Nucleus accumbens (tissue), 56 donors: Measurements from ENCODE around the gene NAXE.
A peak's percentile ranks its signal among the peaks of the same experiment; 100 is the strongest.

Source experiments
- DNase-seq, 56 donors: peaks; one replicate each; lab custom pipeline; 2025; lab: John Stamatoyannopoulos, UW

The NAXE gene

DNA sequence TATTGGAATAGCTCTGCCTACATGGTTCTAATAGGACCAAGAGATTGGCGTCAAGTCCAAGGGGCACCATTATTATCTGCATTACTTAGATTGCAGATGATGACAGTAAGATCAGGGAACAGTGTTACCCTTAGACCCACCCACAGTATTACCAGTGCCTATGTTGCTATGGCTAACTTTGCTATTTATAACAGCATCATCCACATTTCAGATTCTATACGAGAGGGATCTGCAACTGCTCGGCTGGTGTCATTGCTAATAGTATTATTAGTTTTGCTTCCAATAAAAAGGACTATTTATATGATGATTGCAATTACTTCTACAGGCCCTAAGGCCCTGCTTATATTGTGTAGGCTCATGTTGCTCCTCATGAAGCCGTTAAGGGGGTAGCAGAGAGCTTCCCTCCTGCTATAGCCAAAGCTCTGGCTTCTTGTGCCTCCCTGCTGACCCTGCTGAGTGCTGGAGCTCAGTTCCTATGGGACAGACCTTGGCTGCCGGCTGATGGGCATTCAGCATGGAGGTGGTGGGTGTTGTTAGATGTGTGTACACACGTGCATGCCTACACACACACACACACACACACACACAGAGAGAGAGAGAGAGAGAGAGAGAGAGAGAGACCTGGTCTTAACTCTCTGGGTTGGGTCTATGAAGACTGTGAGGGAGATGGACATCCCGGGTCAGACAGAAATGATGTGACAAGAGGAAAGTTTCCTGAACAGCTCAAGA lies 51.6 kb downstream of the NAXE start:
- DNase-seq = peak in 2 of 56 donors; percentile 28 to 29

DNA sequence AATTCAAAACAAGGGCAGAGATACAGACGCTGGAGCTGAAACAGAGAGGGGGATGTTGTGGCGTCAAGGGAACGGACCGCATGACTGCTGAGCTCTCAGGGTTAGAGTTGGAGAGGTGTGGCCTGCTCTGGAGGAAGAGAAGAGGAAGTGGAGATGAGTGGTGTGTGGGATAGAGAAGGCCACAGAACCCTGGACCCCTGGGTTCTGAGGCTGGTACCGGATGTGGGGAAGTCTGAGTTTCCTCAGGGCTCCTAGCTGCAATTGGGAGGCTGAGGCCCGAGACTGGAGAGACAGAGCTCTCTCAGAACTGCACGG lies 52.2 kb downstream of the NAXE start:
- peak in 1 of 56 donors; percentile 24 for DNase-seq
